SK-N-SH (cell line): ENCODE results near the gene SLC25A26. TPM values are rescaled to one million over a fixed set of nuclear protein-coding genes. Genes with fewer than 3 reads are reported as not detected.
A peak's percentile ranks its signal among the peaks of the same experiment; 100 is the strongest.

Experiments used
- CTCF ChIA-PET: fragments of 300-600, 350-600 bp; formaldehyde crosslinking; extraction: SDS; loops from one replicate; lab custom pipeline; 2021; lab: Yijun Ruan, JAX
- POLR2A ChIA-PET: fragments of 350-600 bp; sonication (Branson Sonifier 250); formaldehyde crosslinking; extraction: SDS; loops from one replicate; lab custom pipeline; 2020; ENCODE audit warnings: antibody characterized with exemption, inconsistent platforms; lab: Yijun Ruan, JAX
- DNase-seq: peaks from one replicate; pipeline ENCODE4 v3.0.0; 2012
- H2AFZ ChIP-seq: fragments of 200-600 bp; sonication (generic); 2 replicates; pipeline ENCODE4 v1.8.1; 2016; ENCODE audit warnings: antibody characterized with exemption, mild to moderate bottlenecking, low read depth
- H3F3A ChIP-seq: fragments of 200-600 bp; sonication (generic); replicated peaks from 2 replicates; pipeline ENCODE3; 2016; ENCODE audit warnings: antibody characterized with exemption, mild to moderate bottlenecking; ENCODE audit not compliant: insufficient read depth
- H3K27ac ChIP-seq, 2 experiments: fragments of 200-500 bp in 1 of 2; fragments of 200-600 bp in 1 of 2; sonication (Bioruptor generic) in 1 of 2; sonication (generic), shearing (Covaris generic) in 1 of 2; 2 replicates each; pipeline versions ENCODE4 v1.5.1 to v1.6.1; 2014 to 2016; ENCODE audit warnings: low read depth in 2 of 2, inconsistent platforms in 1 of 2, low read length in 1 of 2, mild to moderate bottlenecking in 1 of 2, mixed read lengths in 1 of 2
- H3K27me3 ChIP-seq: fragments of 200-600 bp; sonication (generic), shearing (Covaris generic); 2 replicates; pipeline ENCODE4 v1.6.1; 2016; ENCODE audit warnings: mixed run types; ENCODE audit not compliant: insufficient read depth
- H3K36me3 ChIP-seq, 2 experiments: fragments of 200-500 bp in 1 of 2; fragments of 200-600 bp in 1 of 2; sonication (Bioruptor generic) in 1 of 2; sonication (generic) in 1 of 2; replicated peaks in 1 of 2; 2 replicates each; pipeline versions ENCODE3 to v1.5.1; 2014 to 2016; ENCODE audit warnings: low read length in 1 of 2, mild to moderate bottlenecking in 1 of 2; ENCODE audit not compliant: insufficient read depth in 2 of 2, control insufficient read depth in 1 of 2
- H3K4me1 ChIP-seq, 2 experiments: fragments of 200-500 bp in 1 of 2; fragments of 200-600 bp in 1 of 2; sonication (Bioruptor generic) in 1 of 2; sonication (generic), shearing (Covaris generic) in 1 of 2; 2 replicates each; pipeline versions ENCODE4 v1.5.1 to v1.6.1; 2014 to 2016; ENCODE audit warnings: low read depth in 1 of 2, low read length in 1 of 2, mixed run types in 1 of 2; ENCODE audit not compliant: insufficient read depth in 2 of 2, control insufficient read depth in 1 of 2
- H3K4me2 ChIP-seq: fragments of 200-600 bp; sonication (generic), shearing (Covaris generic); 2 replicates; pipeline ENCODE4 v1.6.1; 2017; ENCODE audit warnings: mixed run types
- H3K4me3 ChIP-seq, 2 experiments: fragments of 200-500 bp in 1 of 2; fragments of 200-600 bp in 1 of 2; sonication (Bioruptor generic) in 1 of 2; sonication (generic), shearing (Covaris generic) in 1 of 2; 2 replicates each; pipeline versions ENCODE4 v1.5.1 to v1.8.1; 2014 to 2016; ENCODE audit warnings: low read depth in 2 of 2, inconsistent platforms in 1 of 2, low read length in 1 of 2, mild to moderate bottlenecking in 1 of 2, mixed read lengths in 1 of 2, moderate library complexity in 1 of 2
- H3K79me2 ChIP-seq: fragments of 200-600 bp; sonication (generic); 2 replicates; pipeline ENCODE4 v1.8.1; 2017; ENCODE audit warnings: mild to moderate bottlenecking; ENCODE audit not compliant: insufficient read depth
- H3K9ac ChIP-seq: fragments of 200-600 bp; sonication (generic); 2 replicates; pipeline ENCODE4 v1.6.1; 2017; ENCODE audit warnings: mixed run types
- H3K9me2 ChIP-seq: fragments of 200-600 bp; sonication (generic); 2 replicates; pipeline ENCODE4 v1.6.1; 2017; ENCODE audit warnings: mixed run types
- H3K9me3 ChIP-seq: fragments of 200-600 bp; sonication (generic); 2 replicates; pipeline ENCODE4 v1.6.1; 2017; ENCODE audit warnings: mixed run types, mild to moderate bottlenecking, moderate library complexity
- H4K20me1 ChIP-seq: fragments of 200-600 bp; sonication (generic); 2 replicates; pipeline ENCODE4 v1.6.1; 2017; ENCODE audit warnings: mild to moderate bottlenecking, mixed run types; ENCODE audit not compliant: insufficient read depth
- EZH2phosphoT487 ChIP-seq: fragments of 200-600 bp; sonication (generic); IDR thresholded peaks from 2 replicates; pipeline ENCODE4 v1.6.1; 2017; ENCODE audit warnings: low read depth, mixed run types, mild to moderate bottlenecking, antibody characterized with exemption, moderate library complexity, borderline replicate concordance
- JUND ChIP-seq: IDR thresholded peaks from 2 replicates; pipeline ENCODE4 v1.4.0; 2012
- MAX ChIP-seq: IDR thresholded peaks from 2 replicates; pipeline ENCODE4 v1.4.0; 2012; ENCODE audit warnings: low read depth
- MXI1 ChIP-seq: IDR thresholded peaks from 2 replicates; pipeline ENCODE4 v1.6.1; 2012; ENCODE audit warnings: mild to moderate bottlenecking, low read depth, low read length, improper control_type of control experiment
- NRF1 ChIP-seq: IDR thresholded peaks from 2 replicates; pipeline ENCODE4 v1.6.1; 2012; ENCODE audit warnings: low read depth, mild to moderate bottlenecking, low read length
- POLR2AphosphoS5 ChIP-seq: IDR thresholded peaks from 2 replicates; pipeline ENCODE4 v1.6.1; 2012; ENCODE audit warnings: low read depth, low read length
- RAD21 ChIP-seq: IDR thresholded peaks from 2 replicates; pipeline ENCODE4 v1.6.1; 2012; ENCODE audit warnings: mild to moderate bottlenecking, low read length
- RCOR1 ChIP-seq: fragments of 150-350 bp; IDR thresholded peaks from 2 replicates; pipeline ENCODE4 v1.6.1; 2017; ENCODE audit warnings: antibody characterized with exemption, low read length
- SMC3 ChIP-seq: IDR thresholded peaks from 2 replicates; pipeline ENCODE4 v1.6.1; 2012; ENCODE audit warnings: low read depth, low read length, improper control_type of control experiment
- YY1 ChIP-seq: IDR thresholded peaks from 2 replicates; pipeline ENCODE4 v1.4.0; 2012; ENCODE audit warnings: low read depth, mild to moderate bottlenecking
- WGBS: methylation state at CpG from one replicate; pipeline ENCODE4 v1.1.6; 2017; ENCODE audit warnings: low lambda C conversion rate; 5-methylcytosine and 5-hydroxymethylcytosine counted together
- polyA plus RNA-seq, 3 experiments: library from polyadenylated mRNA; depleted of rRNA; stranded (reverse); fragments of >200 nt; gene quantifications; 2 replicates each; pipeline ENCODE4 v1.2.3, GENCODE V29; 2012
- TF ChIP-seq, protein P1 (sequence below): fragments of 200-600 bp; sonication (generic); IDR thresholded peaks from 2 replicates; pipeline ENCODE4 v1.6.1; 2017; ENCODE audit warnings: antibody characterized with exemption, mild to moderate bottlenecking, moderate library complexity
- TF ChIP-seq, protein P2 (sequence below): IDR thresholded peaks from 2 replicates; pipeline ENCODE4 v1.4.0; 2012; ENCODE audit warnings: low read depth, borderline replicate concordance

Gene SLC25A26
- polyA plus RNA-seq, 1 of the 3 experiments (the other 2 are of a cell fraction), result 31.8 TPM

- ChIA-PET POLR2A (interaction anchor here (1.4 kb wide), 1 partner anchor 23 kb away, joined by 3 read pairs; no protein-coding TSS in a partner anchor), CTCF (interaction anchor here (0.6 to 4.9 kb wide), 15 partner anchors 15 to 756 kb away, joined by 3 to 21 read pairs (median 3); no protein-coding TSS in a partner anchor)
- H3K4me2 ChIP-seq, result peak overlapping the region; percentile 72
- no peaks in the 10 kb centered on the region for H3K27me3 ChIP-seq
- peaks cover 3 to 5% of the 10 kb centered on the region in 2 experiments; a peak in 2 of 4 replicates for H3K4me1 ChIP-seq
- H3K79me2 ChIP-seq, result no peaks in the 10 kb centered on the region
- peak overlapping the region; percentile 68; the same call in 1 of the 2 replicates for H2AFZ ChIP-seq
- peaks cover 4% of the 10 kb centered on the region for H3F3A ChIP-seq
- peak overlapping the region; percentile 43 to 47 for H3K4me3 ChIP-seq
- no peaks in the 10 kb centered on the region for H3K9me2 ChIP-seq
- TF ChIP-seq NRF1 (peak; percentile 85), MAX (peak; percentile 73; the same call in 1 of the 2 replicates), SMC3 (peak; percentile 50; the same call in 1 of the 2 replicates), RCOR1 (peak; percentile 41; the same call in 1 of the 2 replicates), MXI1 (0 out of 2 replicates have a peak, but pooled peaks have one; percentile 59), YY1 (peak; percentile 58; the same call in 1 of the 2 replicates), POLR2AphosphoS5 (no peak), RAD21 (peak; percentile 54), EZH2phosphoT487 (no peak)
- TF ChIP-seq, protein P1, sequence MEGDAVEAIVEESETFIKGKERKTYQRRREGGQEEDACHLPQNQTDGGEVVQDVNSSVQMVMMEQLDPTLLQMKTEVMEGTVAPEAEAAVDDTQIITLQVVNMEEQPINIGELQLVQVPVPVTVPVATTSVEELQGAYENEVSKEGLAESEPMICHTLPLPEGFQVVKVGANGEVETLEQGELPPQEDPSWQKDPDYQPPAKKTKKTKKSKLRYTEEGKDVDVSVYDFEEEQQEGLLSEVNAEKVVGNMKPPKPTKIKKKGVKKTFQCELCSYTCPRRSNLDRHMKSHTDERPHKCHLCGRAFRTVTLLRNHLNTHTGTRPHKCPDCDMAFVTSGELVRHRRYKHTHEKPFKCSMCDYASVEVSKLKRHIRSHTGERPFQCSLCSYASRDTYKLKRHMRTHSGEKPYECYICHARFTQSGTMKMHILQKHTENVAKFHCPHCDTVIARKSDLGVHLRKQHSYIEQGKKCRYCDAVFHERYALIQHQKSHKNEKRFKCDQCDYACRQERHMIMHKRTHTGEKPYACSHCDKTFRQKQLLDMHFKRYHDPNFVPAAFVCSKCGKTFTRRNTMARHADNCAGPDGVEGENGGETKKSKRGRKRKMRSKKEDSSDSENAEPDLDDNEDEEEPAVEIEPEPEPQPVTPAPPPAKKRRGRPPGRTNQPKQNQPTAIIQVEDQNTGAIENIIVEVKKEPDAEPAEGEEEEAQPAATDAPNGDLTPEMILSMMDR, result peak; percentile 50
- TF ChIP-seq, protein P2, sequence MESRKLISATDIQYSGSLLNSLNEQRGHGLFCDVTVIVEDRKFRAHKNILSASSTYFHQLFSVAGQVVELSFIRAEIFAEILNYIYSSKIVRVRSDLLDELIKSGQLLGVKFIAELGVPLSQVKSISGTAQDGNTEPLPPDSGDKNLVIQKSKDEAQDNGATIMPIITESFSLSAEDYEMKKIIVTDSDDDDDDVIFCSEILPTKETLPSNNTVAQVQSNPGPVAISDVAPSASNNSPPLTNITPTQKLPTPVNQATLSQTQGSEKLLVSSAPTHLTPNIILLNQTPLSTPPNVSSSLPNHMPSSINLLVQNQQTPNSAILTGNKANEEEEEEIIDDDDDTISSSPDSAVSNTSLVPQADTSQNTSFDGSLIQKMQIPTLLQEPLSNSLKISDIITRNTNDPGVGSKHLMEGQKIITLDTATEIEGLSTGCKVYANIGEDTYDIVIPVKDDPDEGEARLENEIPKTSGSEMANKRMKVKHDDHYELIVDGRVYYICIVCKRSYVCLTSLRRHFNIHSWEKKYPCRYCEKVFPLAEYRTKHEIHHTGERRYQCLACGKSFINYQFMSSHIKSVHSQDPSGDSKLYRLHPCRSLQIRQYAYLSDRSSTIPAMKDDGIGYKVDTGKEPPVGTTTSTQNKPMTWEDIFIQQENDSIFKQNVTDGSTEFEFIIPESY, result no peak
- TF ChIP-seq, all 33 proteins: peak for 8
- no peaks in the 10 kb centered on the region for H3K36me3 ChIP-seq
- WGBS, result 10% methylated on average over 20 of the region's 21 CpGs
- H4K20me1 ChIP-seq, result no peaks in the 10 kb centered on the region
- no peaks in the 10 kb centered on the region for H3K9me3 ChIP-seq
- DNase-seq, result peak; percentile 87
- no peak overlapping the region for H3K9ac ChIP-seq
- H3K27ac ChIP-seq, result no peak overlapping the region
Measured at GRCh38 chr3:66195347-66195783, 25.4 kb upstream of the SLC25A26 start.

GRCh38 chr3:66196633-66197032 is 24.2 kb upstream of the SLC25A26 start:
- TF ChIP-seq RAD21 (peak; percentile 56), JUND (no peak)
- TF ChIP-seq, protein P1, result peak; percentile 69
- Histone ChIP-seq H2AFZ (no peak overlapping the region), H3K36me3 (no peaks in the 10 kb centered on the region), H3K4me1 (peaks cover 3 to 5% of the 10 kb centered on the region in 2 experiments; a peak in 2 of 4 replicates), H3F3A (peaks cover 4% of the 10 kb centered on the region), H3K27me3 (no peaks in the 10 kb centered on the region), H3K27ac (no peak overlapping the region), H3K9me2 (no peaks in the 10 kb centered on the region), H3K79me2 (no peaks in the 10 kb centered on the region), H3K9ac (no peak overlapping the region), H4K20me1 (no peaks in the 10 kb centered on the region), H3K9me3 (no peaks in the 10 kb centered on the region), H3K4me3 (no peak overlapping the region), H3K4me2 (no peak overlapping the region)
- POLR2A ChIA-PET, result no interaction called here
- CTCF ChIA-PET, result interaction anchor here (0.6 to 4.9 kb wide), 10 partner anchors 15 to 757 kb away, joined by 3 to 21 read pairs (median 3); no protein-coding TSS in a partner anchor
- no peak for DNase-seq
